Heart left ventricle (tissue), 13 donors: ENCODE results near the gene CASKIN1.
"Not testable (repeated sequence)": the region's sequence is repeated elsewhere in the genome, so short reads cannot be mapped to it uniquely, and the experiment has no call there.

Source experiments
- CTCF ChIP-seq, 12 donors: fragments of 200-600 bp; sonication (generic) in 4 of 12; IDR thresholded peaks; one replicate each; pipeline versions ENCODE4 v1.5.0 to v1.8.0; 2018 to 2022; ENCODE audit warnings: antibody characterized with exemption in 12 of 12, mild to moderate bottlenecking in 5 of 12
- POLR2A ChIP-seq, 2 donors: fragments of 450-650 bp; IDR thresholded peaks; one replicate each; pipeline ENCODE4 v1.6.1; 2017; ENCODE audit warnings: antibody characterized with exemption in 2 of 2, mild to moderate bottlenecking in 2 of 2, moderate library complexity in 2 of 2
- donor health status: ischemic (EF 13 %, LVEDD 7.1; RV severe dilation, severe dysfunction).
- donor health status: DM: no; HTN: yes; CAD: no.
- donor health status: DM: no; HTN: no; CAD: no.
- donor health status: ischemic (EF 25% LVEDD 6.9; RV normal size, moderate dysfunction).
- donor health status: ischemic (EF 25% LVEDD 5.7; RV mildly dilated, moderate dysfunction).
- donor health status: ischemic (EF 35%, LVEDD 5.7; RV mildly dilated, moderate dysfunction).
- donor health status: nonischemic (EF 11% LVEDD 7.7; RV severe dilation, severe dysfunction).
- donor health status: DM: yes; HTN: yes; CAD: no.
- donor health status: PGD.
- donor health status: ischemic (EF 29% LVEDD 5.4; RV normal size, mild dysfunction).
- donor health status: nonischemic (EF 23%, LVEDD 6.1; RV moderate dilation, normal function).

- TF ChIP-seq CTCF, POLR2A (IDR thresholded peaks at IDR 0.05): not testable (repeated sequence)
Measured at GRCh38 chr16:2133797-2134196, 62.6 kb downstream of the CASKIN1 start.
